Bronchial epithelial cell (primary cell): ENCODE measurements around the gene RAD51B. TPM values are rescaled to one million over a fixed set of nuclear protein-coding genes. Genes with fewer than 3 reads are reported as not detected.

Experiments
- DNase-seq: peaks from one replicate; pipeline ENCODE4 v3.0.0-alpha.2; 2010; ENCODE audit warnings: low read depth
- FAIRE-seq: peaks from 2 replicates; lab custom pipeline; 2011; peaks lifted over from hg19 to GRCh38; lab: Jason Lieb, UNC
- H3K27me3 ChIP-seq: 2 replicates; pipeline ENCODE4 v1.5.1; 2011; ENCODE audit warnings: low read length; ENCODE audit not compliant: control insufficient read depth, insufficient read depth
- H3K36me3 ChIP-seq: 2 replicates; pipeline ENCODE4 v1.5.1; 2011; ENCODE audit warnings: low read length; ENCODE audit not compliant: control insufficient read depth, insufficient read depth
- H3K4me3 ChIP-seq: 2 replicates; pipeline ENCODE4 v1.5.1; 2011; ENCODE audit warnings: mild to moderate bottlenecking, low read depth, low read length, control low read depth
- CTCF ChIP-seq: IDR thresholded peaks from 2 replicates; pipeline ENCODE4 v1.5.1; 2011; ENCODE audit warnings: mild to moderate bottlenecking, moderate library complexity, low read length, control low read depth, inconsistent platforms; ENCODE audit not compliant: insufficient read depth, severe bottlenecking
- total RNA-seq: library from RNA; depleted of rRNA; stranded (reverse); fragments of >200 nt; gene quantifications from 2 replicates; pipeline ENCODE4 v1.2.1, GENCODE V29; 2014

Gene RAD51B
- total RNA-seq, 1 donor from 2014 or later: 12.1 TPM

GRCh38 chr14:68401855-68402254, 582.3 kb downstream of the RAD51B start:
- no peak for TF ChIP-seq CTCF
- DNase-seq: no peak
- FAIRE-seq: no peak

GRCh38 chr14:68402525-68403101, 583.0 kb downstream of the RAD51B start:
- FAIRE-seq: no peak
- no peak for TF ChIP-seq CTCF
- H3K27me3 ChIP-seq: no peaks in the 10 kb centered on the region
- H3K36me3 ChIP-seq: no peaks in the 10 kb centered on the region
- DNase-seq: no peak
- H3K4me3 ChIP-seq: no peak overlapping the region

More at GRCh38 chr14:68401855-68402254, 582.3 kb downstream of the RAD51B start:
- Histone ChIP-seq H3K27me3 (no peaks in the 10 kb centered on the region), H3K36me3 (no peaks in the 10 kb centered on the region), H3K4me3 (no peak overlapping the region)

DNA sequence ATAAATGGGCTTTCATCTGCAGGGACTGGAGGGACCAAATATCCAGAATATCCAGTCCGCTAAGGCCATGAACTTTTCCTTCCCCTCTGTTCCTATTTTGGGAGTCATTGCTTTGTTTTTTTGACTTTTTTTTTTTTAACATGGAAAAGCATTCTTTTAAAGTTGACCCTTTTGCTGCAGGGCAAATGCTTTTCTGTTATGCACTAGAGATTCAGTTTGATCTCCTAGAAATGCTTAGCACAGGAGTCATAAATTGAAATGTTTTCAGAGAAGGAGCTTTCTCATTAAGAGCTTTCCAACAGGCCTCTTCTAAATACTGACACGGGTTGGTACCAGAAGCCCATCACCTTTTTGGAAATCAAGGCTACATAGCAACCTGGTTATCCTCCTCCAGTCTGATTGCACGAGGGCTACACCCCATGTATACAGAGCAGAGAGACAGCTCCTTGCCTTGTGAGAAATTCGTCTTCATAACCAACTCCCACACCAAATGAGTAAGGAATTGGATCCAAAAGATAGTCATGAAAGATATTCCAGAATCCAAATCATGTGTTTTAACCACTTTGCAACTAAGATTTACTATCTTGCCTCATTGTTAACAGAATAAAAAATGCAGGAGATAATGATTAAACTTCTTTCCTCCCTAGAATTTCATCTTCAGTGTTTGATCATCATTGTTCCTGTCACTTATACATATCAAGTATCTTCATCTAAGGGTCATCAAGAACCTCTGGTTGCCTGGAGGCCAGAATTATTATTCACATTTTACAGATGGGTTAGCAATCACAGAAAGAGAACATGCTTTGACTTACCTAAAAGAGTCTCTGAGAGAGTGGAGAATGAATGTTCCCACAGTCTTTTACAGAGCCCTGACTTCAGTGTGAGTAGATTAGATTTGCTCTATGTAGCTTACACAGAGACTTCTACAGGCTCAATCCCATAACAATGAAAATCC, 583.9 kb downstream of the RAD51B start:
- Histone ChIP-seq H3K27me3 (no peaks in the 10 kb centered on the region), H3K36me3 (no peaks in the 10 kb centered on the region), H3K4me3 (no peak overlapping the region)
- DNase-seq (no peak), FAIRE-seq (no peak)
- no peak for TF ChIP-seq CTCF

GRCh38 chr14:68404146-68404527, 584.6 kb downstream of the RAD51B start:
- TF ChIP-seq CTCF: no peak
- no peak for DNase-seq
- FAIRE-seq: no peak
- no peak overlapping the region for H3K4me3 ChIP-seq
- no peaks in the 10 kb centered on the region for H3K36me3 ChIP-seq
- no peaks in the 10 kb centered on the region for H3K27me3 ChIP-seq

GRCh38 chr14:68404652-68405183, 585.1 kb downstream of the RAD51B start:
- no peak for TF ChIP-seq CTCF
- FAIRE-seq (no peak), DNase-seq (peak; percentile 47)
- H3K4me3 ChIP-seq: no peak overlapping the region
- H3K27me3 ChIP-seq: no peaks in the 10 kb centered on the region
- H3K36me3 ChIP-seq: no peaks in the 10 kb centered on the region
